ENCODE results near the gene DUSP5. TPM values are rescaled to one million over a fixed set of nuclear protein-coding genes. Genes with fewer than 3 reads are reported as not detected.

The DUSP5 gene
- polyA plus RNA-seq, 3 donors, result 2.0 to 65.3 (median 3.9) TPM

GRCh38 chr10:110493832-110494426, 3.8 kb upstream of the DUSP5 start:
- H3K4me2 ChIP-seq (replicated peaks; ENCODE audit: extremely low read depth, low read length, poor library complexity, severe bottlenecking), result no peak overlapping the region
- DNase-seq, result no peak
- H3K27me3 ChIP-seq (ENCODE audit: control insufficient read depth in 2 of 2, insufficient read depth in 2 of 2, low read length in 2 of 2), result peaks cover 6 to 24% of the 10 kb centered on the region in 2 donors
- H3K4me3 ChIP-seq (replicated peaks in 1 of 3; ENCODE audit: low read depth in 2 of 3, low read length in 3 of 3), result no peak overlapping the region
- no peaks in the 10 kb centered on the region for H3K9me3 ChIP-seq (replicated peaks in 1 of 2; ENCODE audit: control insufficient read depth in 1 of 2, insufficient read depth in 1 of 2, low read length in 2 of 2)
- WGBS (ENCODE audit: insufficient coverage), result 88% methylated on average over 11 of the region's 11 CpGs
- TF ChIP-seq CTCF (IDR thresholded peaks at IDR 0.05), result no peak
- H3K9ac ChIP-seq (ENCODE audit: insufficient read depth, low read length, poor library complexity, severe bottlenecking), result no peak overlapping the region
- peaks cover 6% of the 10 kb centered on the region for H4K20me1 ChIP-seq (ENCODE audit: insufficient read depth, low read length)
- Mint-ChIP-seq H3K27me3 (ENCODE audit: low read depth in 3 of 3) (peaks cover 31 to 49% (median 43%) of the 10 kb centered on the region in 3 donors), H3K4me1 (peaks cover 34% of the 10 kb centered on the region), H3K4me3 (peak overlapping the region in 1 of 2 donors; percentile 1), H3K9me3 (peaks cover 0 to 8% (median 3%) of the 10 kb centered on the region in 7 donors), H3K27ac (peak overlapping the region in 5 of 7 donors; percentile 2 to 82 (median 54)), H3K36me3 (peaks cover 0 to 9% of the 10 kb centered on the region in 2 donors)
- no peak overlapping the region for H2AFZ ChIP-seq (ENCODE audit: insufficient read depth, low read depth, low read length, poor library complexity, severe bottlenecking)
- H3K4me1 ChIP-seq (ENCODE audit: control insufficient read depth in 1 of 2, insufficient read depth in 2 of 2, low read length in 2 of 2), result peaks cover 25 to 27% of the 10 kb centered on the region in 2 donors
- no peak overlapping the region for H3K27ac ChIP-seq (ENCODE audit: low read depth in 1 of 2, low read length in 2 of 2)
- intact Hi-C loops (cut with micrococcal nuclease), result loop anchor here in 1 of 2 donors (5.0 kb wide), 1 partner anchor 67 kb away; no protein-coding TSS in a partner anchor
- no peaks in the 10 kb centered on the region for H3K36me3 ChIP-seq (replicated peaks in 1 of 2; ENCODE audit: control insufficient read depth in 1 of 2, insufficient read depth in 2 of 2, low read length in 2 of 2)
- no peaks in the 10 kb centered on the region for H3K79me2 ChIP-seq (ENCODE audit: insufficient read depth, low read length)

- no peak overlapping the region for H3K27ac ChIP-seq (ENCODE audit: low read depth in 1 of 2, low read length in 2 of 2)
- no CpG with 5 or more reads among the region's 3 CpGs for WGBS (ENCODE audit: insufficient coverage)
- TF ChIP-seq CTCF (IDR thresholded peaks at IDR 0.05), result no peak
- Mint-ChIP-seq H3K27ac (peak overlapping the region in 2 of 7 donors; percentile 5 to 21), H3K36me3 (peaks cover 6 to 15% of the 10 kb centered on the region in 2 donors), H3K9me3 (peaks cover 0 to 9% (median 8%) of the 10 kb centered on the region in 7 donors), H3K27me3 (ENCODE audit: low read depth in 3 of 3) (peaks cover 34 to 50% (median 49%) of the 10 kb centered on the region in 3 donors), H3K4me3 (no peak overlapping the region), H3K4me1 (peaks cover 40% of the 10 kb centered on the region)
- no peaks in the 10 kb centered on the region for H3K9me3 ChIP-seq (replicated peaks in 1 of 2; ENCODE audit: control insufficient read depth in 1 of 2, insufficient read depth in 1 of 2, low read length in 2 of 2)
- no peak overlapping the region for H2AFZ ChIP-seq (ENCODE audit: insufficient read depth, low read depth, low read length, poor library complexity, severe bottlenecking)
- peaks cover 9 to 26% of the 10 kb centered on the region in 2 donors for H3K27me3 ChIP-seq (ENCODE audit: control insufficient read depth in 2 of 2, insufficient read depth in 2 of 2, low read length in 2 of 2)
- no peak overlapping the region for H3K9ac ChIP-seq (ENCODE audit: insufficient read depth, low read length, poor library complexity, severe bottlenecking)
- no peaks in the 10 kb centered on the region for H3K79me2 ChIP-seq (ENCODE audit: insufficient read depth, low read length)
- peaks cover 31 to 33% of the 10 kb centered on the region in 2 donors for H3K4me1 ChIP-seq (ENCODE audit: control insufficient read depth in 1 of 2, insufficient read depth in 2 of 2, low read length in 2 of 2)
- H3K4me3 ChIP-seq (replicated peaks in 1 of 3; ENCODE audit: low read depth in 2 of 3, low read length in 3 of 3), result no peak overlapping the region
- H3K36me3 ChIP-seq (replicated peaks in 1 of 2; ENCODE audit: control insufficient read depth in 1 of 2, insufficient read depth in 2 of 2, low read length in 2 of 2), result no peaks in the 10 kb centered on the region
- no peak overlapping the region for H3K4me2 ChIP-seq (replicated peaks; ENCODE audit: extremely low read depth, low read length, poor library complexity, severe bottlenecking)
- H4K20me1 ChIP-seq (ENCODE audit: insufficient read depth, low read length), result peaks cover 12% of the 10 kb centered on the region
- DNase-seq, result no peak
- intact Hi-C loops (cut with micrococcal nuclease), result loop anchor here in 1 of 2 donors (5.0 kb wide), 1 partner anchor 67 kb away; no protein-coding TSS in a partner anchor
These were observed 3.2 kb upstream of the DUSP5 start for GRCh38 chr10:110494532-110494931.
